Activated gamma-delta T cell treated with anti-CD3 and anti-CD28 coated beads, Interleukin-2, amount 50 U/mL, for 16 hours (primary cell): Measurements from ENCODE around the gene SH3D21.

ENCODE experiments used
- DNase-seq: peaks from one replicate; pipeline ENCODE4 v3.0.0-alpha.2; 2020; ENCODE audit warnings: low read depth

SH3D21 gene

DNA sequence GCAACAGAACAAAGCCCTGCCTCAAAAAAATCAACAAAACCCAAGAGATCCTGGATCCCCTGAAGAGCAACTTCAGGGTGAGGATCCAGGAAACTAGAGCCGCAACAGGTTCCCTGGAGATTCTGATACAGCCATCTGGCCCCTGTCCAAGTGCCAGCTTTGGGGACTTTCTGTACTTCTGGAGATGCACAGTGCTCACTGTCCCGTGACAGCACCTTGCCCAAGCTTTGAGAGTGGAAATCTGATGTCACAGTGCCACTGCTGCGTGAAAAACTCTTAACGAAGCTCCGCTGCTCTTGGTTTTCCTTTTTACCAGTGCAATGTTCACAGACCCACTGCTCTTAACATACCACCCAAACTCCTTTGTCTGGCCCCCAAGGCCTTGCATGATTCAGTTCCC is 53.2 kb downstream of the SH3D21 start:
- DNase-seq: no peak

DNA sequence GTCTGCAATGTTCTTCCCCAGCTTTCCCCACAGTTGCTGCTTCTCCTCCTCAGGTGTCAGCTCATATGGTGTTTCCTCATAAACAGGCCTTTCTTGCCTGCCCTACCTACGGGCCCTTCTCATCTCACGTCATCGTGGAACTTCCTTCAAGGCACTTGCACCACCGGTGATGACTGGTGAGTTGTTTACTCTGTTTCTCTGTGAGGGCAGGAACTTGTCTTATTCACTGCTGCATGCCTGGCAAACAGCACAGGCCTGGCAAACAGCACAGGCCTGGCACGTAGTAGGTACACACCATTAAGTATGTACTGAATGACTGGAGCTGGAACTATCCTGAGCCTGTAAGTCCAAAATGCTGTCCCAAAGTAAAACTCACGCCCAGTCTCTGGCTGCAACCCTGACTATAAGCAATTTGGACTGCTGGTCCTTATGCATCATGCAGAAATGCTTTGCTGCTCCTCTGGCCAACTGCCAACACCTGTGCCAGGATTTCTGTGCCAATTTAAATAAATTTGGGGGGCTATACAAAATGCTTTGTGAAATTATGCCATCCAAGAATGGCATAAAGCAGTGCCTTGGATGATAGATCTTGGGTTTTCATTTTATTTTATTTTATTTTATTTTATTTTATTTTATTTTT is 53.9 kb downstream of the SH3D21 start:
- DNase-seq: no peak

DNA sequence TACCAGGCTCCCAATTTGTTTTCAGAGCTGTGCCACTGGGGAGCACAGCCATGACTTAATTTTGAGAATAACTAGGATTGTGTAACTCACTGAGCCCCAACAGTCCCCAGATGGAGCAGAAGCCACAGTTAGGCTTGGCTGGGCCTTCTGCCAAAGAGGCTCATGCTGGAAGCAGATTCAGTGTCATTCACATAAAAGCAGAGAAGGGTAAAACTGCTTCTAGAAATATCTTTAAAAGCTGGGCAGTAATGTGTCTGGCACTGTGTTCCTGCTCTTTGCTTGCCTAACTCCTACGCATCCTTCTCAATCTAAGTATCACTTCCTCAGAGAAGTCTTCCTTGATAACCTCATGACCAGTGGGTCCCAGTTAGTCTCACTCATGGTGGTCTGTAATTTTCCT is 59.2 kb downstream of the SH3D21 start:
- DNase-seq: no peak

DNA sequence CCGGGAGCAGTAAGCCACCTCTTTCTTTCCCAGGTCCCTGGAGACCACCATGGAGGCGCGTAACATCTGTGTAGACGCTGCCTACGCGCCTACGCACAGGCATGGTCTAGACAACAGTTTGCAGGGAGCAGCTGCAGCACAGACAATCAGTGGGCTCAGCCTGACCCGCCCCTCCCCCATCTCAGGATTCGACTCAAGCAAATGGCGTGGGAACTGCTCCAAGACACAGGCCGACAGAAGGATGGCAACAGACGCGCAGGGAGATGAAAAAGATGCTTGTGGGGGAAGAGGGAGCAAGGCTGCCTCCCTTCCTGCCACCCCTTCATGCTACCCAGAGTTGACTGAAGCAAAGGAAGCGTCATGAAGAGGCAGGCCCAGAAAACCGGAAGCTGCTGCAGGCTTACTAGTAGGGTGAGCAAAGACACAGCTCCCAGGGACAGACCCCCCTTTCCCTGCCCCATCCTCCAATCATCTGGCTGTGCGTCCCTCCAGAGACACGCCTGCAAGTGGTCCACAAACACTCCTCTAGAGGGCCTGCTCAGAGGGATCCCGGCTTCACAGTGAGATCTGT is 60.0 kb downstream of the SH3D21 start:
- peak; percentile 35 for DNase-seq

DNA sequence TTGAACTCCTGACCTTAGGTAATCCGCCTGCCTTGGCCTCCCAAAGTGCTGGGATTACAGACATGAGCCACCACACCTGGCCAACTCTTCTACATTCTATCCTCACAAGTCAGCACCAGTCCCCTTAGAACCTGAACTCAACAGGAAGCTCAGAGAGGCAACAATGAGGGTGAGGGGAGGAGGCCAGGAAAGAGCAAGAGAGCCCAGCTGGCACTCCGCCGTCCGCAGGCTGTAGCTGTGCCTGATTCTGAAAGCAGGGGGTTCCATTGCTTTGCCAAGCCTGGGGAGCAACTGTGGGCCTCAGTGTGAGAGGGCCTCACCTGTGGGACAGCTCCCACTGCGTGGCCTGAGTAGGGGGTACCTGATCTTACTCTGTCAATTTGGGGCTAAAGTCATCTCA is 60.9 kb downstream of the SH3D21 start:
- DNase-seq: no peak

DNA sequence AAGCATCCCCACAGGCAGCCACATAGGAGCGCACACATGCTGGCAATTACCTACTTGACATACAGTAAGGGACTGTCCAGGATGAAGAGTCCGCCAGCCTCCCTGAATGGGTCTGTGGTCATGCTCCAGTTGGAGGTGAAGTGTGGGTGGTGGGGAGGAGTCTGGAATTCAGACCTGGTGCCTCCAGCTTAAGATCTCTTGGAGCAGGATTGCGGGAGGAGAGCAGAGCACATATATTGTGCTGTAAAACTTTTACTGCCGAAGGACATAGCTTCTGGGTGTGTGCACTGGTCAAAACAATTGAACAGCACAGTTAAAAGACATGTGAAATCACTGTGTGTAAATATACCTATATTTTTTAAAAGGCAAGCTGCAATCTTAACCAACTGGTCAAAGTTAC is 61.6 kb downstream of the SH3D21 start:
- no peak for DNase-seq

DNA sequence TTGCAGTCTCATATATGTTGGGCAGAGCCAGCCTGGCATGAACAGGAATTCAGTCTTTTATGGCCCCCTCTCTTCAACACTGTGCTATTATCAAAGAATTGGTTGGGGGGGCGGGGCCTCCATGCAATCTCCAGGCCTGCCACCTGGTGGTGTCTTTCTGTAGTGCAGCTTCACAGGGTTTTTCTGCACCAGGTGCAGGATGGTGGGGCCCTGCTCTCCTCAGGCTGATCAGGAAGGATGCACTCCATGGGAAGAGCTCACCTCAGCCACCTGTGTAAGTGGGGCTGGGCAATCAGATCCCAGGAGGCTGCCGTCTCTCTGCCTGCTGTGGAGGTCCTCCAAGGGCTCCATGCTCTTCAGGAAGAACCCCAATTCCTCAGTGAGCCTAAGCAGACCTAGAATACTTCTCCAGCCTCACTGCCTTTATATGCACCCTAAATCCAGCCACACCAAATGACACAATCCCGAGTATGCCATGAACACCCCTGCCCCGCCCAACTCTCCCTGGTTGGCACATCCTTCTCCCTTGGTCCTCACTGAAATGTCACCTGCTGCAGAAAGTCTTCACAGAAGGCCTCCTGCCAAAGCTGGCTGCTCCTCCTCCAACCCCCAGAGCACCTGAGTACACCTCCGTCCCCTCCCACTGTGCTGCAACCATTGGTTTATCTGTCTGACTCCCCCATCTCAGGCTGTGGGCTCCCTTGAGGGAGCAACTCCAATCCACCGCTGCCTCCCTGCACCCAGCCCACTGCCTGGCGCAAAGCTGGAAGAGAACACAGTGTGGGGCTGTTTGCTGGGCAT is 63.1 kb downstream of the SH3D21 start:
- peak; percentile 79 for DNase-seq
